Upper lobe of left lung (tissue), 4 donors: ENCODE measurements around the gene HNRNPLL.

Source experiments
- EP300 ChIP-seq, 4 donors: sonication (generic); formaldehyde crosslinking; IDR thresholded peaks; one replicate each; pipeline ENCODE4 v1.5.1; 2017; ENCODE audit warnings: antibody characterized with exemption in 4 of 4, control low read depth in 2 of 4
- POLR2A ChIP-seq, 4 donors: fragments of 450-650 bp; IDR thresholded peaks; one replicate each; pipeline ENCODE4 v1.5.1; 2016 to 2017; ENCODE audit warnings: antibody characterized with exemption in 4 of 4, mild to moderate bottlenecking in 2 of 4
- POLR2AphosphoS5 ChIP-seq, 2 donors: sonication (generic); formaldehyde crosslinking; IDR thresholded peaks; one replicate each; pipeline ENCODE4 v1.5.1; 2017; ENCODE audit warnings: antibody characterized with exemption in 2 of 2
- TF ChIP-seq, protein P1 (sequence below), 6 experiments: fragments of 450-650 bp in 4 of 6; fragments of 200-600 bp in 2 of 6; sonication (generic) in 2 of 6; IDR thresholded peaks; one replicate each; pipeline ENCODE4 v1.5.1; 2016 to 2019; ENCODE audit warnings: antibody characterized with exemption in 6 of 6

DNA sequence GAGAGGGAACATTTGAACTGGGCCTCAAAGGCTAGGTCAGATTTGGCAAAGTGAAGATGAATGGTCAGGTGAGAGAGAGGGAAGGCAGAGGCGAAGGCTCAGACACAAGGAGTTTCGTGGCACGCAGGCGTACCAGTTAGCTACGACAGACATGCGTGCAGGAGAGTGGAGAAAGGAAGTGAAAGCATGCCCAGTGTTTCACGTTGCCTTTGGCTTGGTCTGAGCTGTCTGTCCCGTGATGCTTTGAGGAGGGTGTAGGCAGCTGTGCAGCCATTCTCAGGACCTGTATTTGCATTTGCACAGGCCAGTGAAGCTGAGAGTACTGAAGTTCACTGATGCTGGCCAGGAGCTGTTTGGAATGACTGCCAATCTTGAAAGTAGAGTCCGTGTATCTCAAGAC, 69.5 kb downstream of the HNRNPLL start:
- TF ChIP-seq, protein P1, sequence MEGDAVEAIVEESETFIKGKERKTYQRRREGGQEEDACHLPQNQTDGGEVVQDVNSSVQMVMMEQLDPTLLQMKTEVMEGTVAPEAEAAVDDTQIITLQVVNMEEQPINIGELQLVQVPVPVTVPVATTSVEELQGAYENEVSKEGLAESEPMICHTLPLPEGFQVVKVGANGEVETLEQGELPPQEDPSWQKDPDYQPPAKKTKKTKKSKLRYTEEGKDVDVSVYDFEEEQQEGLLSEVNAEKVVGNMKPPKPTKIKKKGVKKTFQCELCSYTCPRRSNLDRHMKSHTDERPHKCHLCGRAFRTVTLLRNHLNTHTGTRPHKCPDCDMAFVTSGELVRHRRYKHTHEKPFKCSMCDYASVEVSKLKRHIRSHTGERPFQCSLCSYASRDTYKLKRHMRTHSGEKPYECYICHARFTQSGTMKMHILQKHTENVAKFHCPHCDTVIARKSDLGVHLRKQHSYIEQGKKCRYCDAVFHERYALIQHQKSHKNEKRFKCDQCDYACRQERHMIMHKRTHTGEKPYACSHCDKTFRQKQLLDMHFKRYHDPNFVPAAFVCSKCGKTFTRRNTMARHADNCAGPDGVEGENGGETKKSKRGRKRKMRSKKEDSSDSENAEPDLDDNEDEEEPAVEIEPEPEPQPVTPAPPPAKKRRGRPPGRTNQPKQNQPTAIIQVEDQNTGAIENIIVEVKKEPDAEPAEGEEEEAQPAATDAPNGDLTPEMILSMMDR (IDR thresholded peaks at IDR 0.05), result no peak
- TF ChIP-seq POLR2AphosphoS5 (IDR thresholded peaks at IDR 0.05) (no peak), POLR2A (IDR thresholded peaks at IDR 0.05) (no peak), EP300 (IDR thresholded peaks at IDR 0.05) (no peak)
